ENCODE data around the gene UBASH3A.

- TF ChIP-seq CTCF (optimal IDR thresholded peaks at IDR 0.05 in 1 of 3, IDR thresholded peaks at IDR 0.05 in 1 of 3, conservative IDR thresholded peaks at IDR 0.05 in 1 of 3; ENCODE audit: extremely low read depth in 1 of 3, insufficient read depth in 2 of 3, low read length in 3 of 3): no peak
- no peak for TF ChIP-seq EZH2 (IDR thresholded peaks at IDR 0.05; ENCODE audit: low read length)
Measured at GRCh38 chr21:42436914-42437313, 33.2 kb downstream of the UBASH3A start.
